Upper lobe of left lung (tissue), 4 donors: ENCODE measurements around the gene LGMN.

Experiments used
- POLR2AphosphoS5 ChIP-seq, 2 donors: sonication (generic); formaldehyde crosslinking; IDR thresholded peaks; one replicate each; pipeline ENCODE4 v1.5.1; 2017; ENCODE audit warnings: antibody characterized with exemption in 2 of 2
- TF ChIP-seq, protein P1 (sequence below), 6 experiments: fragments of 450-650 bp in 4 of 6; fragments of 200-600 bp in 2 of 6; sonication (generic) in 2 of 6; IDR thresholded peaks; one replicate each; pipeline ENCODE4 v1.5.1; 2016 to 2019; ENCODE audit warnings: antibody characterized with exemption in 6 of 6

DNA sequence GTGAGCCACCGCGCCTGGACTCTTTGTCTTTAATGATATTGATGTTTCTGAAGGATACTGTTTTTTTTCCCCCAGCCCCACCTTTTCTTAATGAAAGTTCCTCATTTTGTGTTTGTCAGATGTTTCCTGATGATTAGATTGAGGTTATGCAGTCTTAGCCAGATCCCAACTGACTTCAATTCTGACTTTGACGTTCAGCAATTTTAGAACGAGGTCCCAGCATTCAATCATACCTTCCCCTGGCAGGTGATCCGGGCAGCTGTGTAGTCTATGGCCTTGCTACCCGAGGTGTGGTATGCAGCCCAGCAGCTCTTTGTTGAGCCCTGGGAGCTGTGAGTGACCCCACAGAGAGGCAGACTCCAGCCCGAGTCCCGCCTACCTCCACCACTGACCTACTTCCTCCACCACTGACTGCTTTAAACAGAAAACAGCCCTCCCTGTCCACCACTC lies 82.7 kb downstream of the LGMN start:
- TF ChIP-seq, protein P1, sequence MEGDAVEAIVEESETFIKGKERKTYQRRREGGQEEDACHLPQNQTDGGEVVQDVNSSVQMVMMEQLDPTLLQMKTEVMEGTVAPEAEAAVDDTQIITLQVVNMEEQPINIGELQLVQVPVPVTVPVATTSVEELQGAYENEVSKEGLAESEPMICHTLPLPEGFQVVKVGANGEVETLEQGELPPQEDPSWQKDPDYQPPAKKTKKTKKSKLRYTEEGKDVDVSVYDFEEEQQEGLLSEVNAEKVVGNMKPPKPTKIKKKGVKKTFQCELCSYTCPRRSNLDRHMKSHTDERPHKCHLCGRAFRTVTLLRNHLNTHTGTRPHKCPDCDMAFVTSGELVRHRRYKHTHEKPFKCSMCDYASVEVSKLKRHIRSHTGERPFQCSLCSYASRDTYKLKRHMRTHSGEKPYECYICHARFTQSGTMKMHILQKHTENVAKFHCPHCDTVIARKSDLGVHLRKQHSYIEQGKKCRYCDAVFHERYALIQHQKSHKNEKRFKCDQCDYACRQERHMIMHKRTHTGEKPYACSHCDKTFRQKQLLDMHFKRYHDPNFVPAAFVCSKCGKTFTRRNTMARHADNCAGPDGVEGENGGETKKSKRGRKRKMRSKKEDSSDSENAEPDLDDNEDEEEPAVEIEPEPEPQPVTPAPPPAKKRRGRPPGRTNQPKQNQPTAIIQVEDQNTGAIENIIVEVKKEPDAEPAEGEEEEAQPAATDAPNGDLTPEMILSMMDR (IDR thresholded peaks at IDR 0.05), result no peak
- no peak for TF ChIP-seq POLR2AphosphoS5 (IDR thresholded peaks at IDR 0.05)
